Fibroblast of lung (primary cell): Measurements from ENCODE around the gene RMND5B.

Experiments used
- EZH2 ChIP-seq: IDR thresholded peaks from 2 replicates; pipeline ENCODE4 v1.5.1; 2012; ENCODE audit warnings: low read length, control low read depth, mild to moderate bottlenecking; ENCODE audit errors: missing control alignments
- TF ChIP-seq, protein P1 (sequence below), 2 donors: IDR thresholded peaks in 1 of 2; conservative IDR thresholded peaks in 1 of 2; 1 replicate in 1 of 2; 2 replicates in 1 of 2; pipeline ENCODE4 v1.5.1; 2011 to 2012; ENCODE audit warnings: low read length in 2 of 2, control low read depth in 1 of 2, inconsistent platforms in 1 of 2, low read depth in 1 of 2, mild to moderate bottlenecking in 1 of 2

DNA sequence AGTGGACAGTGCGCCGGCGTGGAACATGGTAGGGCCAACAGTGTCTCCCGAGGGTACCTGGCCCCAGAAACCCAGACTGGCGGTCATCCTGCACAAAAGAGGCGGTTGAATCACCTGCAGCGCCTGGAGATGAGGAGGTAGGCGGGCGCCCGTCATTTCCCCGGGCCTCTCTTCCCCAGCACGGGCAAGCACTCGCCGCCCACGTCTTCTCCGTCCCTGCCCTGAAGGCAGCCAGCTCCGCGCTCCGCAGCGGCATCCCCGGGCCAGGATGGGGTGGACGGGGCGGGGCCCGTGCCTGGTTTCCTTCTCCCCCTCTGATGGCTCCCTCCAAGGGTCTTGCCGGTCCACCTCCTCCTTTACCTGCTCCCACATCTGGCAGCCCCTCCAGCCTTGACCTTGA, 44.5 kb upstream of the RMND5B start:
- TF ChIP-seq, protein P1, sequence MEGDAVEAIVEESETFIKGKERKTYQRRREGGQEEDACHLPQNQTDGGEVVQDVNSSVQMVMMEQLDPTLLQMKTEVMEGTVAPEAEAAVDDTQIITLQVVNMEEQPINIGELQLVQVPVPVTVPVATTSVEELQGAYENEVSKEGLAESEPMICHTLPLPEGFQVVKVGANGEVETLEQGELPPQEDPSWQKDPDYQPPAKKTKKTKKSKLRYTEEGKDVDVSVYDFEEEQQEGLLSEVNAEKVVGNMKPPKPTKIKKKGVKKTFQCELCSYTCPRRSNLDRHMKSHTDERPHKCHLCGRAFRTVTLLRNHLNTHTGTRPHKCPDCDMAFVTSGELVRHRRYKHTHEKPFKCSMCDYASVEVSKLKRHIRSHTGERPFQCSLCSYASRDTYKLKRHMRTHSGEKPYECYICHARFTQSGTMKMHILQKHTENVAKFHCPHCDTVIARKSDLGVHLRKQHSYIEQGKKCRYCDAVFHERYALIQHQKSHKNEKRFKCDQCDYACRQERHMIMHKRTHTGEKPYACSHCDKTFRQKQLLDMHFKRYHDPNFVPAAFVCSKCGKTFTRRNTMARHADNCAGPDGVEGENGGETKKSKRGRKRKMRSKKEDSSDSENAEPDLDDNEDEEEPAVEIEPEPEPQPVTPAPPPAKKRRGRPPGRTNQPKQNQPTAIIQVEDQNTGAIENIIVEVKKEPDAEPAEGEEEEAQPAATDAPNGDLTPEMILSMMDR (conservative IDR thresholded peaks at IDR 0.05 in 1 of 2, IDR thresholded peaks at IDR 0.05 in 1 of 2; ENCODE audit: low read depth in 1 of 2, low read length in 2 of 2): no peak
- no peak for TF ChIP-seq EZH2
